Heart right ventricle (tissue), 16 donors: ENCODE data around the gene GIMAP1. TPM values are rescaled to one million over a fixed set of nuclear protein-coding genes. Genes with fewer than 3 reads are reported as not detected.
A peak's percentile ranks its signal among the peaks of the same experiment; 100 is the strongest.
"Not testable (repeated sequence)": the region's sequence is repeated elsewhere in the genome, so short reads cannot be mapped to it uniquely, and the experiment has no call there.

Experiments used
- ATAC-seq, 8 donors: fragments of 200-7000 bp; cut with Tn5 transposase; one replicate each; pipeline ENCODE4 v1.9.1; 2020; ENCODE audit warnings: mild to moderate bottlenecking in 8 of 8, moderate library complexity in 8 of 8, moderate number of reproducible peaks in 1 of 8
- DNase-seq, 2 donors: peaks; one replicate each; pipeline ENCODE4 v3.0.0-alpha.2; 2020
- H3K27ac ChIP-seq, 10 donors: fragments of 200-600 bp; sonication (generic) in 2 of 10; one replicate each; pipeline versions ENCODE4 v1.5.0 to v1.8.0; 2020 to 2022; ENCODE audit warnings: mild to moderate bottlenecking in 3 of 10
- H3K27me3 ChIP-seq, 7 donors: fragments of 200-600 bp; one replicate each; pipeline ENCODE4 v1.8.0; 2021 to 2022; ENCODE audit warnings: mild to moderate bottlenecking in 2 of 7
- H3K36me3 ChIP-seq, 9 donors: fragments of 200-600 bp; sonication (generic) in 1 of 9; one replicate each; pipeline versions ENCODE4 v1.5.0 to v1.8.0; 2020 to 2022; ENCODE audit warnings: mild to moderate bottlenecking in 2 of 9
- H3K4me1 ChIP-seq, 9 donors: fragments of 200-600 bp; sonication (generic) in 1 of 9; one replicate each; pipeline versions ENCODE4 v1.5.0 to v1.8.0; 2020 to 2022; ENCODE audit warnings: mild to moderate bottlenecking in 4 of 9
- H3K4me3 ChIP-seq, 10 donors: fragments of 200-600 bp; sonication (generic) in 2 of 10; one replicate each; pipeline versions ENCODE4 v1.5.0 to v1.8.0; 2020 to 2022; ENCODE audit warnings: mild to moderate bottlenecking in 7 of 10, moderate library complexity in 2 of 10
- H3K9me3 ChIP-seq, 11 donors: fragments of 200-600 bp in 10 of 11; sonication (generic) in 2 of 11; one replicate each; pipeline versions ENCODE4 v1.5.0 to v1.8.0; 2013 to 2022; ENCODE audit warnings: mild to moderate bottlenecking in 2 of 11, control low read depth in 1 of 11, moderate library complexity in 1 of 11
- WGBS, 2 donors: extraction: QIAGEN DNeasy Blood & Tissue Kit; methylation state at CpG; one replicate each; pipeline ENCODE4 v1.1.7; 2013; ENCODE audit warnings: inconsistent platforms in 1 of 2; 5-methylcytosine and 5-hydroxymethylcytosine counted together
- intact Hi-C, 10 donors: fragments of 100-400 bp; cut with DNase I; formaldehyde crosslinking; loops; one replicate each; pipeline versions ENCODE4 v1.11.1 to v1.14.2; 2022
- long read RNA-seq, 3 donors: library from polyadenylated mRNA; unstranded; transcript quantifications; one replicate each; pipeline ENCODE4 v2.0.0, GENCODE V29; 2020 to 2021
- polyA plus RNA-seq, 2 donors: library from polyadenylated mRNA; stranded (reverse); fragments of 200-250 nt; gene quantifications; one replicate each; pipeline ENCODE4 v1.2.3, GENCODE V29; 2013
- total RNA-seq, 10 donors: library from RNA; stranded (reverse); fragmentation: NEBNext Ultra II Directional in 3 of 10; extraction: Animal tissue kit (Norgen Biotek cat#: 25700) in 3 of 10; gene quantifications; one replicate each; pipeline versions ENCODE4 v1.2.1 to v1.2.4, GENCODE V29; 2021 to 2023
- TF ChIP-seq, protein P1 (sequence below), 9 donors: fragments of 200-600 bp; sonication (generic) in 2 of 9; IDR thresholded peaks; one replicate each; pipeline versions ENCODE4 v1.5.0 to v1.8.0; 2021 to 2022; ENCODE audit warnings: antibody characterized with exemption in 9 of 9, mild to moderate bottlenecking in 5 of 9, moderate library complexity in 1 of 9
- donor health status: Arrhythmogenic right ventricular cardiomyopathy.
- donor health status: ischemic (EF 13 %, LVEDD 7.1; RV severe dilation, severe dysfunction).
- donor health status: healthy with polysubstance abuse.
- donor health status: DM: no; HTN: yes; CAD: no.
- donor health status: DM: no; HTN: no; CAD: no.
- donor health status: ischemic (EF 25% LVEDD 6.9; RV normal size, moderate dysfunction).
- donor health status: ischemic (EF 25% LVEDD 5.7; RV mildly dilated, moderate dysfunction).
- donor health status: healthy.
- donor health status: DM: yes; HTN: yes; CAD: no.
- donor health status: Ischemic cardiomyopathy.
- donor health status: ischemic (EF 35%, LVEDD 5.7; RV mildly dilated, moderate dysfunction).
- donor health status: nonischemic (EF 11% LVEDD 7.7; RV severe dilation, severe dysfunction).
- donor health status: DM: yes; HTN: yes; CAD: no.
- donor health status: PGD.
- donor health status: ischemic (EF 29% LVEDD 5.4; RV normal size, mild dysfunction).
- donor health status: nonischemic (EF 23%, LVEDD 6.1; RV moderate dilation, normal function).

GIMAP1 gene
- 10 to 100 TPM in 1 of 10 donors, 1 to 10 TPM in 9; 2.4 to 11.2 (median 4.3) TPM for total RNA-seq
- 10 to 100 TPM in 1 of 2 donors, 1 to 10 TPM in 1; 8.4 to 11.0 TPM for polyA plus RNA-seq
- long read RNA-seq, donor 1, full-length matches to known transcripts: 16 of 16 reads
- long read RNA-seq, donor 1, partial matches to known transcripts: 0 of 16 reads
- long read RNA-seq, donor 1, other reads (novel, unspliced or antisense): 0 of 16 reads
- long read RNA-seq, donor 2, full-length matches to known transcripts: 16 of 16 reads
- long read RNA-seq, donor 2, partial matches to known transcripts: 0 of 16 reads
- long read RNA-seq, donor 2, other reads (novel, unspliced or antisense): 0 of 16 reads
- long read RNA-seq, donor 3, full-length matches to known transcripts: 18 of 18 reads
- long read RNA-seq, donor 3, partial matches to known transcripts: 0 of 18 reads
- long read RNA-seq, donor 3, other reads (novel, unspliced or antisense): 0 of 18 reads

DNA sequence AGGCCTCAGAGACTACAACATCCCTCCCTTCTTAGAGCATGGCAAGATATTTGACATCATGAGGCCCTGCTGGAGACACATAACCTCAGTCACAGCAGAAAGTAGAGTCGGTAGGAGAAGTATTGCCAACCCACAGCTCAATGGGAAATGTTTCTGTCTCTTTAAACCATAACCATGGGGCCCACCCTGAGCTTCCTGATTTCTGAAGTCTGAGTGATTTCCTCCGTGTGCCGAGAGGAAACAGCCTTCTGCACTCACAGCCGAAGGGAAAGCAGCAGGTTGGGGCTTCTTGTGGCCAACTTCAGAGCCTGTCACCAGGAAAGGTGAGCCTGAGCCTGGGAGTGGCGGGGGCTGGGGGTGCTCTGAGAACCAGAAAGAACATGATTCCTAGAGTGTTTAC, at the start of gene GIMAP1:
Gene GIMAP1, plus strand, starts transcription at position 246 of the 400 bp plus-strand sequence. CDS start 2,435 bp downstream, outside the sequence.
- peak within 1 kb of the TSS; percentile 81 to 94 (median 88) for H3K27ac ChIP-seq
- peaks cover 0 to 51% (median 8%) of the 10 kb centered on the region in 9 donors for H3K4me1 ChIP-seq
- intact Hi-C loops: loop anchor here in 4 of 10 donors (2.0 to 10.0 kb wide), 6 partner anchors 34 to 194 kb away; partner anchors contain the start of genes GIMAP6 (in 2 of the 4) and GIMAP4 (in 1 of the 4)
- H3K36me3 ChIP-seq: peaks cover 0 to 27% (median 8%) of the 10 kb centered on the region in 9 donors
- DNase-seq (peak; percentile 36 to 78), ATAC-seq (peak; percentile 79 to 95 (median 91))
- no peaks in the 10 kb centered on the region for H3K27me3 ChIP-seq
- peak within 1 kb of the TSS; percentile 30 to 71 (median 60) for H3K4me3 ChIP-seq
- WGBS, 2 donors: 45 to 54% methylated on average over 5 of the region's 5 CpGs
- H3K9me3 ChIP-seq: peaks cover 0 to 25% (median 9%) of the 10 kb centered on the region in 11 donors
- TF ChIP-seq, protein P1, sequence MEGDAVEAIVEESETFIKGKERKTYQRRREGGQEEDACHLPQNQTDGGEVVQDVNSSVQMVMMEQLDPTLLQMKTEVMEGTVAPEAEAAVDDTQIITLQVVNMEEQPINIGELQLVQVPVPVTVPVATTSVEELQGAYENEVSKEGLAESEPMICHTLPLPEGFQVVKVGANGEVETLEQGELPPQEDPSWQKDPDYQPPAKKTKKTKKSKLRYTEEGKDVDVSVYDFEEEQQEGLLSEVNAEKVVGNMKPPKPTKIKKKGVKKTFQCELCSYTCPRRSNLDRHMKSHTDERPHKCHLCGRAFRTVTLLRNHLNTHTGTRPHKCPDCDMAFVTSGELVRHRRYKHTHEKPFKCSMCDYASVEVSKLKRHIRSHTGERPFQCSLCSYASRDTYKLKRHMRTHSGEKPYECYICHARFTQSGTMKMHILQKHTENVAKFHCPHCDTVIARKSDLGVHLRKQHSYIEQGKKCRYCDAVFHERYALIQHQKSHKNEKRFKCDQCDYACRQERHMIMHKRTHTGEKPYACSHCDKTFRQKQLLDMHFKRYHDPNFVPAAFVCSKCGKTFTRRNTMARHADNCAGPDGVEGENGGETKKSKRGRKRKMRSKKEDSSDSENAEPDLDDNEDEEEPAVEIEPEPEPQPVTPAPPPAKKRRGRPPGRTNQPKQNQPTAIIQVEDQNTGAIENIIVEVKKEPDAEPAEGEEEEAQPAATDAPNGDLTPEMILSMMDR (IDR thresholded peaks at IDR 0.05): no peak

DNA sequence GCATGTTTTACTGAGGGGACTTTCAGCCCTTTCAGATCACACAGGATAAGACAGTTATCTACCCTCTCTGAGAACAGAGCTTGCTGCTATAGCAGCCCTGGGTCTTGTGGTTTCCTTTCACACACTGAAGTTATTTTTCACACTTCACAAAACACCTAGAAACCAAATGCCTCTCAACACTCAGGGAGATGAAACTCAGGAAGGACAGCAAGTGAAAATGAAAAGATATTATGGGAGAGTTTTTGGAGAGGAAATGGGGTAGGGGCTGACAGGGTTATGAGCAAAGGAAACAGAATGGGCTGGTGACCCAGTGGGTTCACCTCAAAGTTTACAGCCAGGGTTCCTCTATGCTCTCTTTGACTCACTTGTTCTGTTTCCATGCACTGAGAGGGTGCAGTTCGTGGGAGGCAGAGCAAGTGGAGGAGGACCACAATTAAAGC, 47.9 kb upstream of the GIMAP1 start:
- no peak overlapping the region for H3K4me3 ChIP-seq
- TF ChIP-seq, protein P1 (IDR thresholded peaks at IDR 0.05): no peak
- intact Hi-C loops: no loop called here
- H3K27me3 ChIP-seq: no peaks in the 10 kb centered on the region
- H3K27ac ChIP-seq: peak overlapping the region in 1 of 10 donors; percentile 78
- 71 to 81% methylated on average over 1 of the region's 1 CpG for WGBS, 2 donors
- H3K36me3 ChIP-seq: no peaks in the 10 kb centered on the region
- ATAC-seq: peak in 1 of 8 donors; percentile 19
- no peak for DNase-seq
- H3K9me3 ChIP-seq: peaks cover 0 to 10% (median 0%) of the 10 kb centered on the region in 11 donors
- H3K4me1 ChIP-seq: peaks cover 0 to 44% (median 0%) of the 10 kb centered on the region in 9 donors

DNA sequence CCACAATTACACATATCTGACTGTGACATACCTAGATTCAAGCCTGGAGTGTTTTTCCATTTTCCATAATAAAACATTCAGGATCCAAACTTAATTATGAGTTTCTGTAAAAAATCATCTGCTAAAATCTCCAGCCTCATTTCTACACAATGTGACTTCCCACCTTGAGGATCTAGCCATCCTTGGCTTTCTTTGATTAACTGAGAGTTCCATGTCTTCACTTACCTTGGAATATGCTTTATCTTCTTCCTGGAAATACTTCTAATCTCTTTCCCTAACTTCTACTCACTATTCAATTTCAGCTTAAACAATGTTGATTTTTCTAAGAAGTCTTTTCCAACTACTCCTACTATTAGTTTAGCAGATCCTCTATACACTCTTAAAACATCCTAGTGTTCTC, 47.4 kb upstream of the GIMAP1 start:
- peaks cover 0 to 10% (median 0%) of the 10 kb centered on the region in 11 donors for H3K9me3 ChIP-seq
- TF ChIP-seq, protein P1 (IDR thresholded peaks at IDR 0.05): no peak
- H3K27me3 ChIP-seq: no peaks in the 10 kb centered on the region
- H3K4me3 ChIP-seq: no peak overlapping the region
- H3K4me1 ChIP-seq: peaks cover 0 to 40% (median 0%) of the 10 kb centered on the region in 9 donors
- DNase-seq (no peak), ATAC-seq (no peak)
- intact Hi-C loops: no loop called here
- H3K36me3 ChIP-seq: no peaks in the 10 kb centered on the region
- peak overlapping the region in 1 of 10 donors; percentile 78 for H3K27ac ChIP-seq

DNA sequence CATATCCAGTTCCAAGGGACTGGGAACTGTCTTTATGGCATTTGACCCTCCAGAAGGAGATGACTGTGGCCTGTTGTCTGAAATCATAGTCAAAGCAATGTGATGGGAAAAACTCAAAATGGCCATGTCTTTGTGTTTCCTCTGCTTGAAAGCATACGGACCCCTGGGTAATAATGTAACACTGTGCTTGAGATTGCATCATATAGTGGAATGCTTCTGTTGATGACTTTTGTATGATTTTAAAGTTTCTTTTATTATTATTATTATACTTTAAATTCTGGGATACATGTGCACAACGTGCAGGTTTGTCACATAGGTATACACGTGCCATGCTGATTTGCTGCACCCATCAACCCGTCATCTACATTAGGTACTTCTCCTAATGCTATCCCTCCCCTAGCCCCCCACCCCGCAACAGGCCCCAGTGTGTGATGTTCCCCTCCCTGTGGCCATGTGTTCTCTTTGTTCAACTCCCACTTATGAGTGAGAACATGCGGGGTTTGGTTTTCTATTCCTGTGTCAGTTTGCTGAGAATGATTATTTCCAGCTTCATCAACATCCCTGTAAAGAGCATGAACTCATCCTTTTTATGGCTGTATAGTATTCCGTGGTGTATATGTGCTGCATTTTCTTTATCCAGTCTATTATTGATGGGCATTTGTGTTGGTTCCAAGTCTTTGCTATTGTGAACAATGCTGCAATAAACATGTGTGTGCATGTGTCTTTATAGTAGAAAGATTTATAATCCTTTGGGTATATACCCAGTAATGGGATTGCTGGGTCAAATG, 44.4 kb upstream of the GIMAP1 start:
- H3K4me1 ChIP-seq: peaks cover 0 to 29% (median 12%) of the 10 kb centered on the region in 9 donors
- WGBS, 2 donors: 89 to 91% methylated on average over 7 of the region's 7 CpGs
- peaks cover 0 to 10% (median 0%) of the 10 kb centered on the region in 11 donors for H3K9me3 ChIP-seq
- ATAC-seq, H3K36me3 ChIP-seq, H3K27ac ChIP-seq, intact Hi-C loops, DNase-seq, H3K27me3 ChIP-seq, H3K4me3 ChIP-seq: not testable (repeated sequence)
